B cell (primary cell): ENCODE results near the gene KCNQ5. TPM values are rescaled to one million over a fixed set of nuclear protein-coding genes. Genes with fewer than 3 reads are reported as not detected.

Experiments
- ATAC-seq: fragments of 200-7000 bp; cut with Tn5 transposase; one replicate; pipeline ENCODE4 v1.10.0; 2021; ENCODE audit warnings: low read depth, mild to moderate bottlenecking, moderate number of reproducible peaks, moderate library complexity
- CTCF ChIA-PET: fragments of 350-600 bp; sonication (Branson Sonifier 250); formaldehyde crosslinking; loops from one replicate; lab custom pipeline; 2021; ENCODE audit warnings: antibody characterized with exemption, inconsistent platforms; lab: Charles Lee
- POLR2A ChIA-PET: fragments of 350-600 bp; sonication (Branson Sonifier 250); formaldehyde crosslinking; loops from one replicate; lab custom pipeline; 2021; ENCODE audit warnings: antibody characterized with exemption; lab: Charles Lee
- DNase-seq: peaks from one replicate; pipeline ENCODE4 v3.0.0; 2013
- H2AFZ ChIP-seq: 2 replicates; pipeline ENCODE4 v1.6.1; 2012; ENCODE audit warnings: mild to moderate bottlenecking, low read depth, low read length; ENCODE audit not compliant: insufficient read depth, poor library complexity, severe bottlenecking
- H3K27ac ChIP-seq, 2 donors: 1 replicate in 1 of 2; 2 replicates in 1 of 2; pipeline ENCODE4 v1.5.1; 2012 to 2013; ENCODE audit warnings: low read length in 2 of 2, mild to moderate bottlenecking in 2 of 2, moderate library complexity in 1 of 2
- H3K27me3 ChIP-seq, 4 experiments: fragments of 200-600 bp in 1 of 4; sonication (generic) in 1 of 4; replicated peaks in 1 of 4; 1 replicate in 2 of 4; 2 replicates in 2 of 4; pipeline versions ENCODE4 v1.6.1 to v1.7.0; 2013 to 2016; ENCODE audit warnings: low read length in 3 of 4, mild to moderate bottlenecking in 2 of 4, mixed read lengths in 1 of 4, moderate library complexity in 1 of 4; ENCODE audit not compliant: insufficient read depth in 4 of 4, control insufficient read depth in 3 of 4; ENCODE audit errors: control extremely low read depth in 1 of 4
- H3K36me3 ChIP-seq, 2 experiments: replicated peaks in 1 of 2; 1 replicate in 1 of 2; 2 replicates in 1 of 2; pipeline versions ENCODE4 v1.6.1 to v1.7.1; 2013; ENCODE audit warnings: low read length in 1 of 2; ENCODE audit not compliant: insufficient read depth in 2 of 2, control insufficient read depth in 1 of 2; ENCODE audit errors: control extremely low read depth in 1 of 2, extremely low read depth in 1 of 2
- H3K4me1 ChIP-seq, 2 donors: fragments of 200-600 bp in 1 of 2; sonication (generic) in 1 of 2; 1 replicate in 1 of 2; 2 replicates in 1 of 2; pipeline versions ENCODE4 v1.5.1 to v1.6.1; 2013 to 2017; ENCODE audit warnings: low read length in 2 of 2; ENCODE audit not compliant: control insufficient read depth in 2 of 2, insufficient read depth in 2 of 2
- H3K4me2 ChIP-seq: replicated peaks from 2 replicates; pipeline ENCODE3; 2012; ENCODE audit warnings: mild to moderate bottlenecking, low read depth, low read length; ENCODE audit not compliant: poor library complexity, severe bottlenecking
- H3K4me3 ChIP-seq, 5 experiments: fragments of 200-600 bp in 1 of 5; sonication (generic) in 1 of 5; 1 replicate in 3 of 5; 2 replicates in 2 of 5; pipeline versions ENCODE4 v1.5.1 to v1.7.0; 2011 to 2016; ENCODE audit warnings: low read length in 4 of 5, mild to moderate bottlenecking in 4 of 5, low read depth in 2 of 5, control low read depth in 1 of 5, moderate library complexity in 1 of 5; ENCODE audit not compliant: insufficient read depth in 1 of 5; ENCODE audit errors: control extremely low read depth in 1 of 5, extremely low read depth in 1 of 5
- H3K79me2 ChIP-seq: fragments of 200-600 bp; sonication (generic); one replicate; pipeline ENCODE4 v1.6.0; 2016; ENCODE audit warnings: low read length; ENCODE audit not compliant: control insufficient read depth, insufficient read depth
- H3K9ac ChIP-seq: fragments of 200-600 bp; sonication (generic); 2 replicates; pipeline ENCODE4 v1.6.1; 2017; ENCODE audit warnings: mild to moderate bottlenecking, low read length, moderate library complexity
- H3K9me3 ChIP-seq, 3 donors: one replicate each; pipeline versions ENCODE4 v1.6.1 to v1.7.1; 2013; ENCODE audit warnings: low read length in 2 of 3; ENCODE audit not compliant: control insufficient read depth in 2 of 3, insufficient read depth in 1 of 3; ENCODE audit errors: control extremely low read depth in 1 of 3
- H4K20me1 ChIP-seq: 2 replicates; pipeline ENCODE4 v1.6.0; 2012; ENCODE audit warnings: mild to moderate bottlenecking, low read length; ENCODE audit not compliant: insufficient read depth, control insufficient read depth, poor library complexity, severe bottlenecking
- H3K27ac Mint-ChIP-seq: one replicate; pipeline ENCODE4 v1.8.0; 2021; ENCODE audit warnings: mixed read lengths
- H3K27me3 Mint-ChIP-seq: one replicate; pipeline ENCODE4 v1.8.0; 2021; ENCODE audit warnings: mixed read lengths
- H3K4me1 Mint-ChIP-seq: one replicate; pipeline ENCODE4 v1.8.0; 2021; ENCODE audit warnings: mixed read lengths
- H3K4me3 Mint-ChIP-seq: one replicate; pipeline ENCODE4 v1.8.0; 2021; ENCODE audit warnings: mixed read lengths
- H3K9me3 Mint-ChIP-seq: one replicate; pipeline ENCODE4 v1.8.0; 2022; ENCODE audit warnings: mixed read lengths; ENCODE audit not compliant: insufficient read depth
- EZH2 ChIP-seq: IDR thresholded peaks from 2 replicates; pipeline ENCODE4 v1.6.1; 2012; ENCODE audit warnings: borderline replicate concordance, low read depth, mild to moderate bottlenecking, moderate library complexity, low read length; ENCODE audit not compliant: insufficient read depth, poor library complexity, severe bottlenecking
- WGBS: methylation state at CpG from one replicate; pipeline ENCODE4 v1.1.5; 2013; ENCODE audit warnings: missing lambda C conversion rate; ENCODE audit not compliant: insufficient coverage; 5-methylcytosine and 5-hydroxymethylcytosine counted together
- intact Hi-C: fragments of 100-400 bp; cut with micrococcal nuclease; formaldehyde crosslinking; loops from one replicate; pipeline ENCODE4 v1.10.0; 2022
- polyA plus RNA-seq: library from polyadenylated mRNA; depleted of rRNA; stranded (reverse); fragments of >200 nt; gene quantifications from 2 replicates; pipeline ENCODE4 v1.2.3, GENCODE V29; 2012
- total RNA-seq, 2 donors: library from RNA; stranded (reverse); fragments of 120-200 nt in 1 of 2; gene quantifications; 1 replicate in 1 of 2; 2 replicates in 1 of 2; pipeline versions ENCODE4 v1.2.3 to v1.2.4, GENCODE V29; 2013 to 2022
- TF ChIP-seq, protein P1 (sequence below): fragments of 200-600 bp; IDR thresholded peaks from one replicate; pipeline ENCODE4 v1.8.0; 2022; ENCODE audit warnings: antibody characterized with exemption, mild to moderate bottlenecking

KCNQ5 gene
- total and polyA plus RNA-seq, 2 donors (not counting 1 experiment from before 2014, with no cell fraction given), result 2.3 to 9.4 TPM

DNA sequence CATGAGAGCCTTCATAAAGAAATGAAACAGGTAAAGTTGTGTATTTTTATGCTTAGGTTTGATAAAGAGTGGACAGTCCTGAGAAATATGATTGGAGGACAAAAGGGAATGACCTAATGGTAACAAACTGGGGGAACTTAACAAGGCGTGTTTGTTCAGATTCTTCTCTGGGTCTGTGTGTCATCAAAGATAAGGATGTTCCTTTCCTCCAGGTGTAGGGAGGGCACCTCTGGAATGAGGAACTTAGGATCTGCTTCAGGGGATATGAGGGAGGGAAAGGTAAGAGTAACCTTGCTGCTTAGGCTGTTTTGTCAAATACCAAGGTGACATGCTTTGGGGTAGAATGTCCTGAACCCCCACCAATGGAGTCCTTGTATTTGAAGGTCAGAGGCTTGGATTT, 291.9 kb downstream of the KCNQ5 start:
- Histone ChIP-seq H3K27ac (no peak overlapping the region), H3K79me2 (peaks cover 4% of the 10 kb centered on the region), H3K9me3 (no peaks in the 10 kb centered on the region), H2AFZ (no peak overlapping the region), H3K36me3 (no peaks in the 10 kb centered on the region), H3K9ac (no peak overlapping the region), H3K4me3 (no peak overlapping the region), H3K4me1 (no peaks in the 10 kb centered on the region), H3K27me3 (no peaks in the 10 kb centered on the region), H4K20me1 (no peaks in the 10 kb centered on the region), H3K4me2 (no peak overlapping the region)
- ATAC-seq (no peak), DNase-seq (no peak)
- no peaks in the 10 kb centered on the region for H3K9me3 Mint-ChIP-seq
- intact Hi-C loops, result no loop called here
- TF ChIP-seq EZH2, result no peak
- TF ChIP-seq, protein P1, sequence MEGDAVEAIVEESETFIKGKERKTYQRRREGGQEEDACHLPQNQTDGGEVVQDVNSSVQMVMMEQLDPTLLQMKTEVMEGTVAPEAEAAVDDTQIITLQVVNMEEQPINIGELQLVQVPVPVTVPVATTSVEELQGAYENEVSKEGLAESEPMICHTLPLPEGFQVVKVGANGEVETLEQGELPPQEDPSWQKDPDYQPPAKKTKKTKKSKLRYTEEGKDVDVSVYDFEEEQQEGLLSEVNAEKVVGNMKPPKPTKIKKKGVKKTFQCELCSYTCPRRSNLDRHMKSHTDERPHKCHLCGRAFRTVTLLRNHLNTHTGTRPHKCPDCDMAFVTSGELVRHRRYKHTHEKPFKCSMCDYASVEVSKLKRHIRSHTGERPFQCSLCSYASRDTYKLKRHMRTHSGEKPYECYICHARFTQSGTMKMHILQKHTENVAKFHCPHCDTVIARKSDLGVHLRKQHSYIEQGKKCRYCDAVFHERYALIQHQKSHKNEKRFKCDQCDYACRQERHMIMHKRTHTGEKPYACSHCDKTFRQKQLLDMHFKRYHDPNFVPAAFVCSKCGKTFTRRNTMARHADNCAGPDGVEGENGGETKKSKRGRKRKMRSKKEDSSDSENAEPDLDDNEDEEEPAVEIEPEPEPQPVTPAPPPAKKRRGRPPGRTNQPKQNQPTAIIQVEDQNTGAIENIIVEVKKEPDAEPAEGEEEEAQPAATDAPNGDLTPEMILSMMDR, result no peak
- ChIA-PET POLR2A (no interaction called here), CTCF (no interaction called here)
- H3K4me3 Mint-ChIP-seq, result no peak overlapping the region
- no peaks in the 10 kb centered on the region for H3K27me3 Mint-ChIP-seq
- 100% methylated on average over 1 of the region's 1 CpG for WGBS
- H3K27ac Mint-ChIP-seq, result no peak overlapping the region
- peaks cover 11% of the 10 kb centered on the region for H3K4me1 Mint-ChIP-seq

DNA sequence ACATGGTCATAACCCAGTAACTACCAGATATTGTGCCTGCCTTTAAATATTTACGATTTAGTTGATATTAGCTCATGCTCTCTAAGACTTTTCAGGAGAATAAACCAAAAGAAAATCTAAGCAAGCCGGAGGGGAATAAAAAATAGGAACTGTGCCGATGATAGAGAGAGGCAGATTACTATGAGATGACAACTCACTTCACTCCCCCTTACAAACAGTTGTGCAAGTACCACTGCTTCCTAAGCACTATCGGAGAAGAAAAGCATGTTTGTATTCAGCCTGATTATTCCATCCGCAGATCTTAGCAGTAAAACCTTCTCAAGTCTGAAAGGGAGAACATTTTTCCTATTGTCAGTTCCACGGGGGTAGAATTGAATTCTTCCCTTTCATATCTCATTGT, 294.4 kb downstream of the KCNQ5 start:
- H3K4me2 ChIP-seq, result no peak overlapping the region
- CTCF ChIA-PET, result no interaction called here
- no peaks in the 10 kb centered on the region for H3K27me3 Mint-ChIP-seq
- intact Hi-C loops, result no loop called here
- WGBS, result 100% methylated on average over 1 of the region's 6 CpGs
- H2AFZ ChIP-seq, result no peak overlapping the region
- no peak overlapping the region for H3K27ac ChIP-seq
- H3K4me3 Mint-ChIP-seq, result no peak overlapping the region
- H3K27ac Mint-ChIP-seq, result no peak overlapping the region
- H3K9me3 ChIP-seq, result no peaks in the 10 kb centered on the region
- H3K36me3 ChIP-seq, result no peaks in the 10 kb centered on the region
- DNase-seq, result no peak
- H3K79me2 ChIP-seq, result peaks cover 4% of the 10 kb centered on the region
- no peaks in the 10 kb centered on the region for H3K27me3 ChIP-seq
- no peak overlapping the region for H3K9ac ChIP-seq
- H3K9me3 Mint-ChIP-seq, result no peaks in the 10 kb centered on the region
- no peak for ATAC-seq
- no peak overlapping the region for H3K4me3 ChIP-seq
- no peaks in the 10 kb centered on the region for H3K4me1 ChIP-seq
- peaks cover 15% of the 10 kb centered on the region for H3K4me1 Mint-ChIP-seq
- TF ChIP-seq, protein P1, result no peak
- no peak for TF ChIP-seq EZH2
- no peaks in the 10 kb centered on the region for H4K20me1 ChIP-seq
- POLR2A ChIA-PET, result no interaction called here
